SU-DHL-6 (cell line): ENCODE data around the gene KLF16.

ENCODE experiments used
- H2AFZ ChIP-seq: fragments of 200-600 bp; sonication (generic); 2 replicates; pipeline ENCODE4 v1.6.1; 2014; ENCODE audit warnings: low read depth, mild to moderate bottlenecking, moderate library complexity, mixed read lengths, antibody characterized with exemption, low read length; ENCODE audit not compliant: severe bottlenecking
- H3F3A ChIP-seq: fragments of 200-600 bp; shearing (Covaris generic); 2 replicates; pipeline ENCODE4 v1.6.0; 2016; ENCODE audit warnings: antibody characterized with exemption, mild to moderate bottlenecking; ENCODE audit not compliant: insufficient read depth
- H3K27ac ChIP-seq: fragments of 200-600 bp; sonication (generic); 2 replicates; pipeline ENCODE4 v1.5.1; 2016; ENCODE audit warnings: low read depth, mild to moderate bottlenecking, low read length, moderate library complexity, mixed read lengths
- H3K27me3 ChIP-seq: fragments of 200-600 bp; sonication (generic), shearing (Covaris generic); 2 replicates; pipeline ENCODE4 v1.6.0; 2014; ENCODE audit warnings: mild to moderate bottlenecking, low read length
- H3K36me3 ChIP-seq: fragments of 200-600 bp; sonication (generic); 2 replicates; pipeline ENCODE4 v1.6.1; 2014; ENCODE audit warnings: mild to moderate bottlenecking, low read length, mixed read lengths
- H3K4me2 ChIP-seq: fragments of 300-600, 200-600 bp; shearing (Covaris generic), sonication (generic); 2 replicates; pipeline ENCODE4 v1.6.0; 2014; ENCODE audit warnings: low read length, low read depth, mild to moderate bottlenecking; ENCODE audit not compliant: poor library complexity, severe bottlenecking
- H3K4me3 ChIP-seq: fragments of 200-600 bp; sonication (generic); 2 replicates; pipeline ENCODE4 v1.5.1; 2014; ENCODE audit warnings: antibody characterized with exemption, low read length, mild to moderate bottlenecking, mixed read lengths; ENCODE audit not compliant: insufficient read depth, poor library complexity, severe bottlenecking
- H3K79me2 ChIP-seq: fragments of 200-600 bp; sonication (generic); 2 replicates; pipeline ENCODE4 v1.6.1; 2014; ENCODE audit warnings: mild to moderate bottlenecking, low read length, moderate library complexity; ENCODE audit not compliant: insufficient read depth
- H3K9ac ChIP-seq: fragments of 200-600 bp; sonication (generic); 2 replicates; pipeline ENCODE4 v1.7.0; 2014; ENCODE audit warnings: mild to moderate bottlenecking, low read length
- H3K9me2 ChIP-seq: fragments of 200-600 bp; sonication (generic); replicated peaks from 2 replicates; pipeline ENCODE4 v1.6.1; 2014; ENCODE audit warnings: low read length; ENCODE audit not compliant: insufficient read depth
- H3K9me3 ChIP-seq: fragments of 200-600 bp; sonication (generic); 2 replicates; pipeline ENCODE4 v1.6.1; 2014; ENCODE audit warnings: low read length, mixed read lengths; ENCODE audit not compliant: insufficient read depth
- H4K20me1 ChIP-seq: fragments of 200-600 bp; sonication (generic); 2 replicates; pipeline ENCODE4 v1.6.1; 2014; ENCODE audit warnings: low read depth, mild to moderate bottlenecking, antibody characterized with exemption, low read length, moderate library complexity, mixed read lengths
- CTCF ChIP-seq: fragments of 200-600 bp; sonication (generic); IDR thresholded peaks from one replicate; pipeline ENCODE4 v1.5.1; 2017; ENCODE audit warnings: antibody characterized with exemption, mild to moderate bottlenecking, low read length, moderate library complexity; ENCODE audit not compliant: insufficient read depth, poor library complexity, severe bottlenecking
- EZH2phosphoT487 ChIP-seq: fragments of 200-600 bp; sonication (generic), shearing (Covaris generic); conservative IDR thresholded peaks from 2 replicates; pipeline ENCODE4 v1.6.1; 2018; ENCODE audit warnings: mild to moderate bottlenecking, antibody characterized with exemption, low read length, moderate library complexity, mixed read lengths

KLF16 gene

GRCh38 chr19:1911098-1911497, 47.7 kb upstream of the KLF16 start:
- no peaks in the 10 kb centered on the region for H3K27me3 ChIP-seq
- H3K4me2 ChIP-seq: no peak overlapping the region
- H3K9ac ChIP-seq: no peak overlapping the region
- H3K27ac ChIP-seq: no peak overlapping the region
- no peak overlapping the region for H2AFZ ChIP-seq
- no peaks in the 10 kb centered on the region for H3F3A ChIP-seq
- no peaks in the 10 kb centered on the region for H3K9me3 ChIP-seq
- no peak overlapping the region for H3K4me3 ChIP-seq
- H3K9me2 ChIP-seq: no peaks in the 10 kb centered on the region
- H3K79me2 ChIP-seq: peaks cover 59% of the 10 kb centered on the region
- no peaks in the 10 kb centered on the region for H3K36me3 ChIP-seq
- TF ChIP-seq EZH2phosphoT487: no peak
- TF ChIP-seq CTCF: no peak
- H4K20me1 ChIP-seq: no peaks in the 10 kb centered on the region

- H3K27ac ChIP-seq: no peak overlapping the region
- peaks cover 65% of the 10 kb centered on the region for H3K79me2 ChIP-seq
- TF ChIP-seq EZH2phosphoT487 (no peak), CTCF (no peak)
- H3K27me3 ChIP-seq: no peaks in the 10 kb centered on the region
- H3K9me2 ChIP-seq: no peaks in the 10 kb centered on the region
- no peaks in the 10 kb centered on the region for H4K20me1 ChIP-seq
- no peak overlapping the region for H3K4me2 ChIP-seq
- H3F3A ChIP-seq: no peaks in the 10 kb centered on the region
- no peak overlapping the region for H2AFZ ChIP-seq
- no peak overlapping the region for H3K9ac ChIP-seq
- no peaks in the 10 kb centered on the region for H3K36me3 ChIP-seq
- no peaks in the 10 kb centered on the region for H3K9me3 ChIP-seq
- H3K4me3 ChIP-seq: no peak overlapping the region
These were observed 46.8 kb upstream of the KLF16 start for GRCh38 chr19:1910177-1910576.

GRCh38 chr19:1909761-1910080, 46.3 kb upstream of the KLF16 start:
- no peak overlapping the region for H3K4me2 ChIP-seq
- H3K4me3 ChIP-seq: no peak overlapping the region
- H4K20me1 ChIP-seq: no peaks in the 10 kb centered on the region
- H3K27ac ChIP-seq: no peak overlapping the region
- no peak overlapping the region for H2AFZ ChIP-seq
- H3K9ac ChIP-seq: no peak overlapping the region
- TF ChIP-seq EZH2phosphoT487 (no peak), CTCF (no peak)
- no peaks in the 10 kb centered on the region for H3K36me3 ChIP-seq
- H3K27me3 ChIP-seq: no peaks in the 10 kb centered on the region
- peaks cover 2% of the 10 kb centered on the region for H3F3A ChIP-seq
- H3K9me2 ChIP-seq: no peaks in the 10 kb centered on the region
- no peaks in the 10 kb centered on the region for H3K9me3 ChIP-seq
- H3K79me2 ChIP-seq: peaks cover 65% of the 10 kb centered on the region

- no peaks in the 10 kb centered on the region for H3K27me3 ChIP-seq
- H3K4me3 ChIP-seq: no peak overlapping the region
- no peaks in the 10 kb centered on the region for H3K9me2 ChIP-seq
- H3F3A ChIP-seq: peaks cover 9% of the 10 kb centered on the region
- H4K20me1 ChIP-seq: no peaks in the 10 kb centered on the region
- no peaks in the 10 kb centered on the region for H3K9me3 ChIP-seq
- TF ChIP-seq EZH2phosphoT487 (no peak), CTCF (no peak)
- H3K79me2 ChIP-seq: peaks cover 58% of the 10 kb centered on the region
- H2AFZ ChIP-seq: no peak overlapping the region
- no peaks in the 10 kb centered on the region for H3K36me3 ChIP-seq
- H3K27ac ChIP-seq: no peak overlapping the region
- H3K9ac ChIP-seq: no peak overlapping the region
- no peak overlapping the region for H3K4me2 ChIP-seq
These were observed 44.9 kb upstream of the KLF16 start for GRCh38 chr19:1908364-1908678.
